ENCODE measurements around the gene CLSTN3. TPM values are rescaled to one million over a fixed set of nuclear protein-coding genes. Genes with fewer than 3 reads are reported as not detected.
A peak's percentile ranks its signal among the peaks of the same experiment; 100 is the strongest.

Gene CLSTN3
- total RNA-seq, 1 donor from 2014 or later = 134 TPM

GRCh38 chr12:7197841-7198240 lies 67.7 kb downstream of the CLSTN3 start:
- H3K27me3 Mint-ChIP-seq (ENCODE audit: unreplicated experiment) = no peaks in the 10 kb centered on the region
- H3K4me1 Mint-ChIP-seq (ENCODE audit: unreplicated experiment) = no peaks in the 10 kb centered on the region
- H3K9me3 Mint-ChIP-seq (ENCODE audit: unreplicated experiment) = no peaks in the 10 kb centered on the region
- no peak for TF ChIP-seq CTCF (IDR thresholded peaks at IDR 0.05; ENCODE audit: unreplicated experiment)
- H3K4me3 Mint-ChIP-seq (ENCODE audit: unreplicated experiment) = no peak overlapping the region
- H3K36me3 Mint-ChIP-seq (ENCODE audit: low read depth, unreplicated experiment) = peaks cover 30% of the 10 kb centered on the region
- H3K27ac Mint-ChIP-seq (ENCODE audit: unreplicated experiment) = no peak overlapping the region
- no peak for DNase-seq (ENCODE audit: low spot score)

GRCh38 chr12:7203109-7203508 lies 72.9 kb downstream of the CLSTN3 start:
- H3K4me3 Mint-ChIP-seq (ENCODE audit: unreplicated experiment) = peak overlapping the region; percentile 31
- H3K27ac Mint-ChIP-seq (ENCODE audit: unreplicated experiment) = no peak overlapping the region
- H3K36me3 Mint-ChIP-seq (ENCODE audit: low read depth, unreplicated experiment) = peaks cover 46% of the 10 kb centered on the region
- DNase-seq (ENCODE audit: low spot score) = no peak
- TF ChIP-seq CTCF (IDR thresholded peaks at IDR 0.05; ENCODE audit: unreplicated experiment) = no peak
- H3K9me3 Mint-ChIP-seq (ENCODE audit: unreplicated experiment) = no peaks in the 10 kb centered on the region
- H3K4me1 Mint-ChIP-seq (ENCODE audit: unreplicated experiment) = no peaks in the 10 kb centered on the region
- no peaks in the 10 kb centered on the region for H3K27me3 Mint-ChIP-seq (ENCODE audit: unreplicated experiment)

GRCh38 chr12:7205091-7205490 lies 74.9 kb downstream of the CLSTN3 start:
- TF ChIP-seq CTCF (IDR thresholded peaks at IDR 0.05; ENCODE audit: unreplicated experiment) = no peak
- no peak overlapping the region for H3K27ac Mint-ChIP-seq (ENCODE audit: unreplicated experiment)
- no peak overlapping the region for H3K4me3 Mint-ChIP-seq (ENCODE audit: unreplicated experiment)
- no peaks in the 10 kb centered on the region for H3K9me3 Mint-ChIP-seq (ENCODE audit: unreplicated experiment)
- H3K4me1 Mint-ChIP-seq (ENCODE audit: unreplicated experiment) = peaks cover 12% of the 10 kb centered on the region
- no peak for DNase-seq (ENCODE audit: low spot score)
- peaks cover 56% of the 10 kb centered on the region for H3K36me3 Mint-ChIP-seq (ENCODE audit: low read depth, unreplicated experiment)
- peaks cover 3% of the 10 kb centered on the region for H3K27me3 Mint-ChIP-seq (ENCODE audit: unreplicated experiment)

GRCh38 chr12:7206691-7207090 lies 76.5 kb downstream of the CLSTN3 start:
- peaks cover 60% of the 10 kb centered on the region for H3K36me3 Mint-ChIP-seq (ENCODE audit: low read depth, unreplicated experiment)
- H3K4me3 Mint-ChIP-seq (ENCODE audit: unreplicated experiment) = no peak overlapping the region
- peaks cover 19% of the 10 kb centered on the region for H3K4me1 Mint-ChIP-seq (ENCODE audit: unreplicated experiment)
- peaks cover 8% of the 10 kb centered on the region for H3K27me3 Mint-ChIP-seq (ENCODE audit: unreplicated experiment)
- no peaks in the 10 kb centered on the region for H3K9me3 Mint-ChIP-seq (ENCODE audit: unreplicated experiment)
- no peak overlapping the region for H3K27ac Mint-ChIP-seq (ENCODE audit: unreplicated experiment)
- TF ChIP-seq CTCF (IDR thresholded peaks at IDR 0.05; ENCODE audit: unreplicated experiment) = no peak
- DNase-seq (ENCODE audit: low spot score) = no peak

- Mint-ChIP-seq H3K4me3 (ENCODE audit: unreplicated experiment) (peak overlapping the region; percentile 14), H3K9me3 (ENCODE audit: unreplicated experiment) (no peaks in the 10 kb centered on the region), H3K27ac (ENCODE audit: unreplicated experiment) (no peak overlapping the region), H3K36me3 (ENCODE audit: low read depth, unreplicated experiment) (peaks cover 55% of the 10 kb centered on the region), H3K27me3 (ENCODE audit: unreplicated experiment) (peaks cover 8% of the 10 kb centered on the region), H3K4me1 (ENCODE audit: unreplicated experiment) (peaks cover 19% of the 10 kb centered on the region)
- TF ChIP-seq CTCF (IDR thresholded peaks at IDR 0.05; ENCODE audit: unreplicated experiment) = no peak
- no peak for DNase-seq (ENCODE audit: low spot score)
These were observed 77.9 kb downstream of the CLSTN3 start for GRCh38 chr12:7207866-7208625.
